UCSD-AML1 (cell line): ENCODE measurements around the gene EFCAB11.

Experiments used
- DNase-seq: peaks from one replicate; lab custom pipeline; 2025; ENCODE audit not compliant: unreplicated experiment; lab: John Stamatoyannopoulos, UW

The EFCAB11 gene

GRCh38 chr14:89775151-89775550 is 179.4 kb downstream of the EFCAB11 start:
- no peak for DNase-seq

- peak; percentile 75 for DNase-seq
Observed at GRCh38 chr14:89773644-89774316, 180.8 kb downstream of the EFCAB11 start.

GRCh38 chr14:89773151-89773550 is 181.4 kb downstream of the EFCAB11 start:
- DNase-seq, result no peak

GRCh38 chr14:89771251-89771650 is 183.3 kb downstream of the EFCAB11 start:
- DNase-seq, result no peak

- peak; percentile 34 for DNase-seq
Observed at GRCh38 chr14:89767861-89768268, 186.7 kb downstream of the EFCAB11 start.

GRCh38 chr14:89767131-89767530 is 187.4 kb downstream of the EFCAB11 start:
- DNase-seq, result no peak

- no peak for DNase-seq
Observed at GRCh38 chr14:89765346-89765745, 189.2 kb downstream of the EFCAB11 start.

GRCh38 chr14:89760086-89760485 is 194.4 kb downstream of the EFCAB11 start:
- DNase-seq, result no peak

GRCh38 chr14:89757313-89757939 is 197.1 kb downstream of the EFCAB11 start:
- no peak for DNase-seq

- DNase-seq, result no peak
Observed at GRCh38 chr14:89755816-89756215, 198.7 kb downstream of the EFCAB11 start.

- DNase-seq, result no peak
Observed at GRCh38 chr14:89753828-89754412, 200.6 kb downstream of the EFCAB11 start.

GRCh38 chr14:89750908-89751392 is 203.6 kb downstream of the EFCAB11 start:
- DNase-seq, result no peak

- no peak for DNase-seq
Observed at GRCh38 chr14:89750281-89750755, 204.2 kb downstream of the EFCAB11 start.

- DNase-seq, result no peak
Observed at GRCh38 chr14:89748004-89748403, 206.5 kb downstream of the EFCAB11 start.

GRCh38 chr14:89747126-89747525 is 207.4 kb downstream of the EFCAB11 start:
- no peak for DNase-seq

GRCh38 chr14:89746654-89747053 is 207.9 kb downstream of the EFCAB11 start:
- no peak for DNase-seq

- no peak for DNase-seq
Observed at GRCh38 chr14:89746135-89746534, 208.4 kb downstream of the EFCAB11 start.
